GM19193 (cell line): ENCODE results near the gene EPS8L3.
"Not testable (repeated sequence)": the region's sequence is repeated elsewhere in the genome, so short reads cannot be mapped to it uniquely, and the experiment has no call there.

ENCODE experiments used
- POLR2A ChIP-seq: IDR thresholded peaks from 4 replicates; pipeline ENCODE4 v1.6.1; 2011; ENCODE audit not compliant: insufficient read depth, insufficient read length; ENCODE audit errors: extremely low read depth

EPS8L3 gene

GRCh38 chr1:109716121-109716520 lies 47.6 kb downstream of the EPS8L3 start:
- TF ChIP-seq POLR2A: no peak

GRCh38 chr1:109714661-109715372 lies 48.9 kb downstream of the EPS8L3 start:
- no peak for TF ChIP-seq POLR2A

GRCh38 chr1:109713636-109714035 lies 50.1 kb downstream of the EPS8L3 start:
- no peak for TF ChIP-seq POLR2A

GRCh38 chr1:109712321-109712864 lies 51.3 kb downstream of the EPS8L3 start:
- TF ChIP-seq POLR2A: no peak

- not testable (repeated sequence) for TF ChIP-seq POLR2A
These were observed 52.0 kb downstream of the EPS8L3 start, which contains the start of gene GSTM5 for GRCh38 chr1:109711593-109712320. GSTM5 (plus strand) TSS chr1:109712251; CDS start chr1:109712313, 62 bp downstream.

DNA sequence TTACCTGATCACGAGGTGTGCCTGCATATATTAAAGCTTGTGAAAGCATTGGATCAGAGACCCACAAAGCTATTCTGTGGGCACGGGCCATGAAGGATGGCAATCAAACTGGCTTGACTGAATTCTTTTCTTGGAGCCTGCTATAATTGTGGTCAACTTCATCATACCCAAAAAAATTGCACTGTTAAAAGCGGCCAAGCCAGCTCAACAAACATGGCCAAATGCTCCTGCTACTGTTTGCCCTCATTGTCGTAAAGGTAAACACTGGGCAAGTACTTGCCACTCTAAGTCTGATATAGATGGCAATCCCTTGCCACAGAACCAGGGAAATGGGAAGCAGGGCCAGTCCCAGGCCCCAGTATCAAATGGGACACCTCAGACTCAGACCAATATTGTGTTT lies 58.3 kb downstream of the EPS8L3 start:
- TF ChIP-seq POLR2A: no peak

GRCh38 chr1:109704173-109704572 lies 59.5 kb downstream of the EPS8L3 start:
- TF ChIP-seq POLR2A: no peak
